Loucy (cell line): ENCODE data around the gene HMGXB4.

Experiments used
- H2AFZ ChIP-seq: fragments of 200-600 bp; sonication (generic); 2 replicates; pipeline ENCODE4 v1.6.0; 2016; ENCODE audit warnings: antibody characterized with exemption, mild to moderate bottlenecking, low read length, moderate library complexity
- H3F3A ChIP-seq: fragments of 200-600 bp; 2 replicates; pipeline ENCODE4 v1.6.0; 2016; ENCODE audit warnings: antibody characterized with exemption, low read depth, mild to moderate bottlenecking
- H3K27me3 ChIP-seq: fragments of 200-600 bp; sonication (generic); 2 replicates; pipeline ENCODE4 v1.6.1; 2014; ENCODE audit warnings: low read length, mild to moderate bottlenecking; ENCODE audit not compliant: insufficient read depth, poor library complexity, severe bottlenecking
- H3K36me3 ChIP-seq: fragments of 200-600 bp; sonication (generic); 2 replicates; pipeline ENCODE4 v1.6.1; 2016; ENCODE audit warnings: low read length; ENCODE audit not compliant: insufficient read depth
- H3K4me1 ChIP-seq: fragments of 200-600 bp; sonication (generic); 2 replicates; pipeline ENCODE4 v1.5.1; 2014; ENCODE audit warnings: low read length, mild to moderate bottlenecking; ENCODE audit not compliant: insufficient read depth, poor library complexity, severe bottlenecking
- H3K4me2 ChIP-seq: fragments of 200-600 bp; sonication (generic); 2 replicates; pipeline ENCODE4 v1.6.0; 2014; ENCODE audit warnings: antibody characterized with exemption, low read length, low read depth, mild to moderate bottlenecking; ENCODE audit not compliant: poor library complexity, severe bottlenecking
- H3K4me3 ChIP-seq: fragments of 200-600 bp; sonication (generic); 2 replicates; pipeline ENCODE4 v1.5.1; 2014; ENCODE audit warnings: low read length, mild to moderate bottlenecking, mixed read lengths; ENCODE audit not compliant: poor library complexity, severe bottlenecking
- H3K79me2 ChIP-seq: fragments of 200-600 bp; sonication (generic); 2 replicates; pipeline ENCODE4 v1.6.1; 2014; ENCODE audit warnings: low read length; ENCODE audit not compliant: insufficient read depth
- H3K9ac ChIP-seq: fragments of 200-600 bp; sonication (generic); 2 replicates; pipeline ENCODE4 v1.6.0; 2014; ENCODE audit warnings: mild to moderate bottlenecking, low read depth, low read length, moderate library complexity; ENCODE audit not compliant: poor library complexity, severe bottlenecking
- H3K9me2 ChIP-seq: fragments of 200-600 bp; sonication (generic); replicated peaks from 2 replicates; pipeline ENCODE4 v1.6.1; 2016; ENCODE audit warnings: low read depth, low read length, mixed read lengths
- H3K9me3 ChIP-seq: fragments of 200-600 bp; sonication (generic); 2 replicates; pipeline ENCODE4 v1.6.1; 2014; ENCODE audit warnings: mild to moderate bottlenecking, antibody characterized with exemption, low read length, low read depth; ENCODE audit not compliant: insufficient read depth
- H4K20me1 ChIP-seq: fragments of 200-600 bp; sonication (generic); 2 replicates; pipeline ENCODE4 v1.6.0; 2014; ENCODE audit warnings: antibody characterized with exemption, low read length, mild to moderate bottlenecking; ENCODE audit not compliant: insufficient read depth, poor library complexity, severe bottlenecking
- EZH2phosphoT487 ChIP-seq: fragments of 200-600 bp; IDR thresholded peaks from 2 replicates; pipeline ENCODE4 v1.6.1; 2018; ENCODE audit warnings: antibody characterized with exemption, mild to moderate bottlenecking, moderate library complexity, borderline replicate concordance
- TF ChIP-seq, protein P1 (sequence below): fragments of 200-600 bp; sonication (generic); conservative IDR thresholded peaks from 2 replicates; pipeline ENCODE4 v1.5.1; 2014; ENCODE audit warnings: mild to moderate bottlenecking, antibody characterized with exemption, low read length

HMGXB4 gene

DNA sequence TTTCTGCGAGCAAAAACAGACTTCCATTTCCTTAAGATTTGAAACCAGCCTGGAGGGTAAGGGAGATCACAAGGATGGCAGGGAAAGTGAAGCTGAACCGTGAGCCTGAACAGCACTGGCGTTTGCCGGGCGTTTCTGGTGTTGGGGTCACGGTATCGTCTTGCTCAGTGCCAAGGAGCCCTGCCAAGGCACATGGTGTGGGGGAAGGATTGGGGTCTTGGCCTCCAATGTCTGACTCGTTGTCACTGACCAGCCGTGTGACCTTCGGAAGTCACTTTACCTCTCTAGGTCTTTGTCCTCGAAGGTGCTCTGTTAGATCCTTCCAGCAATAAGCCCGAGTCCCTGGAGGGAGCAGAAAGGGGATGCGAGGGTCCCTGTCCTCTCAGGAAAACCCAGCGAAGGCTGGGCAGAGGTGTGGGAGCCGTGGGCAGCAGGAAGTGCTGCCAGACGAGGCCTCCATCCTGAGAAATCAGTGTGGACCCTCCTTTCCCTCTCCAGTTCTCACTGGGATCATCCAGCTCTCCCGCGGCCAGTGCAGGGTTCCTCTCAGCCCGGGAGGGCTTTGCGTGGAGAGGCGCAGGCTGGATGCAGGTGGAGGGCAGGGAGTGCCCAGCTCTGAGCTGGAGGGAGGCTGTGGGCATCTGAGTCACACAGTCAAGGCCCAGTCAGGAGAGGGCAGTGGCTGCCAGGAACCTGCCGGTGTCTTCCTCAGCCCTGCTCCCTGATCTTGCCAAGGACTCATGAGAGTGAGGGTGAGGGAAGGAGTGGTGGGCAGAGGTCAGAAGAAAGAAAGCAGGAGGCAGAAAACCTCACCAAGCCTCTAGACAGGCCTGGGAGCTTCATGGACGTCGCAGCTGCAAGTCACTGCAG, 61.3 kb downstream of the HMGXB4 start:
- no peaks in the 10 kb centered on the region for H3K79me2 ChIP-seq
- no peak overlapping the region for H3K4me3 ChIP-seq
- no peaks in the 10 kb centered on the region for H3K9me3 ChIP-seq
- peaks cover 30% of the 10 kb centered on the region; the same call in 1 of the 2 replicates for H3K36me3 ChIP-seq
- H3F3A ChIP-seq = no peaks in the 10 kb centered on the region
- no peak overlapping the region for H3K9ac ChIP-seq
- H3K4me2 ChIP-seq = no peak overlapping the region
- H4K20me1 ChIP-seq = no peaks in the 10 kb centered on the region
- no peaks in the 10 kb centered on the region for H3K9me2 ChIP-seq
- H3K4me1 ChIP-seq = no peaks in the 10 kb centered on the region
- TF ChIP-seq, protein P1, sequence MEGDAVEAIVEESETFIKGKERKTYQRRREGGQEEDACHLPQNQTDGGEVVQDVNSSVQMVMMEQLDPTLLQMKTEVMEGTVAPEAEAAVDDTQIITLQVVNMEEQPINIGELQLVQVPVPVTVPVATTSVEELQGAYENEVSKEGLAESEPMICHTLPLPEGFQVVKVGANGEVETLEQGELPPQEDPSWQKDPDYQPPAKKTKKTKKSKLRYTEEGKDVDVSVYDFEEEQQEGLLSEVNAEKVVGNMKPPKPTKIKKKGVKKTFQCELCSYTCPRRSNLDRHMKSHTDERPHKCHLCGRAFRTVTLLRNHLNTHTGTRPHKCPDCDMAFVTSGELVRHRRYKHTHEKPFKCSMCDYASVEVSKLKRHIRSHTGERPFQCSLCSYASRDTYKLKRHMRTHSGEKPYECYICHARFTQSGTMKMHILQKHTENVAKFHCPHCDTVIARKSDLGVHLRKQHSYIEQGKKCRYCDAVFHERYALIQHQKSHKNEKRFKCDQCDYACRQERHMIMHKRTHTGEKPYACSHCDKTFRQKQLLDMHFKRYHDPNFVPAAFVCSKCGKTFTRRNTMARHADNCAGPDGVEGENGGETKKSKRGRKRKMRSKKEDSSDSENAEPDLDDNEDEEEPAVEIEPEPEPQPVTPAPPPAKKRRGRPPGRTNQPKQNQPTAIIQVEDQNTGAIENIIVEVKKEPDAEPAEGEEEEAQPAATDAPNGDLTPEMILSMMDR = no peak
- TF ChIP-seq EZH2phosphoT487 = no peak
- H3K27me3 ChIP-seq = no peaks in the 10 kb centered on the region
- no peak overlapping the region for H2AFZ ChIP-seq

DNA sequence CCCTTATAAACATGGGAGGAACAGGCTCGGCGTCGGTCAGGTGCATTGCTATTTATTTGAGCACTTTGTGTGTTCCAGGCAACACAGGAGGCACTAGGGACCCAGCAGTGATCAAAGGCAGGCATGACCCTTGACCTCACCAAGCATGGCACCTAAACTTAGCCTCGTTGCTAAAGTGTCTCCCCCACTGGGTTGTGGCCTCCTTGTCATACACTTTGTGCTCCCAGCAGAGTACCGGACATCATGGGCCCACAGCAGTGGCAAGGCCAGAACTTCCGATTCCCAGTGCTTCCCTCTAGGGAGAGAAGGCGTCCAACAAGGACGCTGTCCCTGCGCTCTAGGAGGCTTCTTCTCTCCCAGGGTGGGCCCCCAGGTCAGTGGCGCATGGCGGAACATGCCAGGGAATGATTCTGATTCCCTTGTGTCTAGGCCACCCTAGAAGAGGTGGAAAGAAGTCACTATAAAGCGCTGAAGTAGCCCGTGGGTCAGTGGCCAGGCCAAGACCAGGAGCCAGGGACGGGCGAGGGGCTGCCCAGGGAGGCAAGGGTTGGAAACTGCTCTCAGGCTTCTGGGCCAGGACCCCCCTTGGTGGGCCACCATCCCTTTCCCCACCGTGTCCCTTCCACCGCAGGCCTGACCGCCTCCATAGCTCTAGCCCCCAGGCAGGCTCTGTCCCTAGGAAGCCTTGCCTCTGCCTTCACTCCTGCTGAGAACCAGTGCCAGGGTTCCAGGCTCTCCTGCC, 62.1 kb downstream of the HMGXB4 start:
- no peaks in the 10 kb centered on the region for H3F3A ChIP-seq
- H3K36me3 ChIP-seq = peaks cover 38% of the 10 kb centered on the region; the same call in 1 of the 2 replicates
- H3K79me2 ChIP-seq = no peaks in the 10 kb centered on the region
- no peaks in the 10 kb centered on the region for H3K4me1 ChIP-seq
- H4K20me1 ChIP-seq = no peaks in the 10 kb centered on the region
- H3K4me3 ChIP-seq = no peak overlapping the region
- no peaks in the 10 kb centered on the region for H3K9me2 ChIP-seq
- TF ChIP-seq EZH2phosphoT487 = no peak
- TF ChIP-seq, protein P1 = no peak
- no peak overlapping the region for H2AFZ ChIP-seq
- H3K9me3 ChIP-seq = no peaks in the 10 kb centered on the region
- H3K27me3 ChIP-seq = no peaks in the 10 kb centered on the region
- H3K4me2 ChIP-seq = no peak overlapping the region
- H3K9ac ChIP-seq = no peak overlapping the region

DNA sequence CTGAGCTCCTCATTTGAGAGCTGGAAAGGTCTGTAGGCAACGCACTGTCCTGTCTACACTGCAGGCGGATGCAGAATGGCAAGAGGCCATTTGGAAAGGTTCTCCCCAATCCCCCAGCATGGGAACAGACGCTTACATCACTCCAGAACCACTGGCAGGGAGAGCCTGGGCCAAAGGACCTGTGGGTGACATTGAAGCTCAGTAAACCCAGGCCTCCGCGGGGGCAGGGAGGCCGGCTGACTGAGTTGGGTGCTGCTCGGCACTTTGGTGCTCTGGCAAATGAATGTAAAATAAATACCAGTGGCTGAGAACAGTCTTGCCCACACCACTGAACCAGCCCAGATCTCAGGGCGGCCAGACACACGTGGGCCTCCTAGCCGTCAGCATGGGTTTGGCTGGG, 64.8 kb downstream of the HMGXB4 start:
- Histone ChIP-seq H3K9ac (no peak overlapping the region), H3K4me2 (no peak overlapping the region), H3K79me2 (no peaks in the 10 kb centered on the region), H4K20me1 (no peaks in the 10 kb centered on the region), H2AFZ (no peak overlapping the region), H3F3A (no peaks in the 10 kb centered on the region), H3K36me3 (peaks cover 51% of the 10 kb centered on the region; the same call in 1 of the 2 replicates), H3K9me2 (no peaks in the 10 kb centered on the region), H3K4me3 (no peak overlapping the region), H3K4me1 (no peaks in the 10 kb centered on the region), H3K27me3 (no peaks in the 10 kb centered on the region), H3K9me3 (no peaks in the 10 kb centered on the region)
- TF ChIP-seq, protein P1 = no peak
- no peak for TF ChIP-seq EZH2phosphoT487
